ENCODE data around the gene ZBTB42. TPM values are rescaled to one million over a fixed set of nuclear protein-coding genes. Genes with fewer than 3 reads are reported as not detected.

The ZBTB42 gene
- total RNA-seq, 1 experiment from 2014 or later, result 6.1 TPM

- Mint-ChIP-seq H3K9me3 (0 out of 5 replicates have a peak, but pooled peaks cover 0 to 5% of the 10 kb centered on the region in 2 experiments), H3K27me3 (ENCODE audit: low read depth) (no peaks in the 10 kb centered on the region), H3K27ac (no peak overlapping the region), H3K36me3 (ENCODE audit: insufficient read depth in 1 of 3, low read depth in 3 of 3) (peaks cover 32 to 68% (median 62%) of the 10 kb centered on the region in 3 experiments; a peak in 6 of 7 replicates), H3K4me3 (no peak overlapping the region), H3K4me1 (peaks cover 17 to 31% of the 10 kb centered on the region in 2 experiments)
- Histone ChIP-seq H3K9ac (ENCODE audit: extremely low read depth, insufficient read length, low read length) (no peak overlapping the region), H2BK12ac (ENCODE audit: insufficient read length, low read depth, low read length) (no peak overlapping the region), H2BK15ac (ENCODE audit: low read depth, low read length) (no peak overlapping the region), H4K20me1 (ENCODE audit: control insufficient read depth, insufficient read depth, insufficient read length) (no peaks in the 10 kb centered on the region), H3K23ac (ENCODE audit: insufficient read length, low read depth, low read length) (no peak overlapping the region), H4K91ac (ENCODE audit: insufficient read length, low read depth, low read length) (no peak overlapping the region), H4K5ac (ENCODE audit: insufficient read length, low read depth, low read length) (no peak overlapping the region), H3K23me2 (ENCODE audit: insufficient read length, low read depth, low read length, poor library complexity, severe bottlenecking) (peaks cover 12% of the 10 kb centered on the region), H2AK5ac (ENCODE audit: insufficient read length, low read length) (no peak overlapping the region), H3K79me2 (ENCODE audit: insufficient read depth, low read length) (peaks cover 16% of the 10 kb centered on the region; the same call in 1 of the 2 replicates), H2BK20ac (ENCODE audit: low read depth, low read length, poor library complexity, severe bottlenecking) (no peak overlapping the region), H3K79me1 (ENCODE audit: insufficient read depth, low read depth, low read length, poor library complexity, severe bottlenecking) (peaks cover 3% of the 10 kb centered on the region), H3K4me1 (ENCODE audit: insufficient read depth, low read length) (no peaks in the 10 kb centered on the region; the same call in 1 of the 2 replicates), H2AFZ (ENCODE audit: low read length) (no peak overlapping the region), H2BK120ac (ENCODE audit: low read depth, low read length, poor library complexity, severe bottlenecking) (no peak overlapping the region), H4K8ac (replicated peaks; ENCODE audit: insufficient read length, low read depth, low read length) (no peak overlapping the region), H2BK5ac (ENCODE audit: insufficient read length, low read length) (no peak overlapping the region), H3T11ph (ENCODE audit: low read length) (no peak overlapping the region), H3K56ac (ENCODE audit: insufficient read length, low read depth, low read length) (no peak overlapping the region), H3K4ac (ENCODE audit: low read depth, low read length) (no peak overlapping the region), H3K14ac (ENCODE audit: insufficient read depth, low read length) (no peak overlapping the region), H3K18ac (ENCODE audit: insufficient read length, low read depth, low read length) (no peak overlapping the region), H3K27me3 (ENCODE audit: insufficient read depth, low read length) (no peaks in the 10 kb centered on the region), H3K27ac (ENCODE audit: insufficient read length, low read depth, low read length) (no peak overlapping the region), H3K4me2 (ENCODE audit: insufficient read depth, insufficient read length, low read length) (no peak overlapping the region), H3K9me3 (ENCODE audit: control insufficient read depth, low read depth, low read length) (no peaks in the 10 kb centered on the region)
- WGBS (ENCODE audit: extremely low coverage, insufficient read length, low lambda C conversion rate), result no CpG with 5 or more reads among the region's 27 CpGs
- TF ChIP-seq CTCF (conservative IDR thresholded peaks at IDR 0.05), result no peak
- DNase-seq, result no peak
Measured at GRCh38 chr14:104756477-104757237, 44.2 kb upstream of the ZBTB42 start.
